ENCODE data around the gene CACNB1. TPM values are rescaled to one million over a fixed set of nuclear protein-coding genes. Genes with fewer than 3 reads are reported as not detected.
A peak's percentile ranks its signal among the peaks of the same experiment; 100 is the strongest.

CACNB1 gene
- total RNA-seq, 2 experiments from 2014 or later, result 14.9 to 15.5 TPM

DNA sequence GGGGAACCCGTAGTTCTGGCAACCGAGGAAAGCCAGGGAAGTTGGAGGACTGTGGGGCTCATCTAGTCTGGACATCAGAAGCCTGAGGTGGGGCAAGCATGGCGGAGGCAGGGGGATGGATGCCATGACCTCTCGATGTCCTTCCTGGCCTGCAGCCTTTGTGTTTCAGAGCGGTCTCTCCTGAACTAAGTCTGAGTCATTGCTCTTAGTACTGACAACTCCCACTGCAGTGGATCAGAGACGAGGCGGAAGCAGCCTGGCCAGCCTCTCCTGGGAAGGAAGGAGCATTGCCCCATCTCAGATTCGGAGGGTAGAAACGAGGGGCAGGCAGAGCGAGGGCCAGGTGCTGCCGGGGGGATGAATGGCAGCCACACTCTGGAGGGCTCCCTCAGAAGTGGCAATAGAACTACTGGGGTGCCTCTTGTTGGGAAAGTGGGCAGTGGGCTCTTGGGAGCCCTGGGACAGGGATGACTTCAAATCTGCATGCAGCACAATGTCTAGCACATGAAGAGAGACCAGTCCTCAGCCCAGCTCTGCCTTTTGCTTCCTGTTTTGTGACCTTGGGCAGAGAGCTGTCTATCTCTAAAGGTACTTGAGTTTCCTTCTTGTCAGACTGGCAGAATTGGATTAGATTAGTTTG lies 31.9 kb upstream of the CACNB1 start:
- intact Hi-C loops (cut with DNase I, micrococcal nuclease), result no loop called here
- Histone ChIP-seq H3K36me3 (ENCODE audit: insufficient read depth, low read length) (no peaks in the 10 kb centered on the region), H3K4me3 (ENCODE audit: low read length) (no peak overlapping the region), H3K27ac (ENCODE audit: low read depth in 1 of 2, low read length in 2 of 2) (no peak overlapping the region), H3K27me3 (ENCODE audit: control insufficient read depth in 1 of 2, insufficient read depth in 2 of 2, low read length in 2 of 2) (peaks cover 40 to 45% of the 10 kb centered on the region in 2 experiments), H3K4me1 (ENCODE audit: insufficient read depth, low read length) (peaks cover 32% of the 10 kb centered on the region), H3K9me3 (ENCODE audit: control insufficient read depth in 1 of 2, insufficient read depth in 1 of 2, low read length in 2 of 2) (peaks cover 0 to 7% of the 10 kb centered on the region in 2 experiments)
- TF ChIP-seq, protein P1, sequence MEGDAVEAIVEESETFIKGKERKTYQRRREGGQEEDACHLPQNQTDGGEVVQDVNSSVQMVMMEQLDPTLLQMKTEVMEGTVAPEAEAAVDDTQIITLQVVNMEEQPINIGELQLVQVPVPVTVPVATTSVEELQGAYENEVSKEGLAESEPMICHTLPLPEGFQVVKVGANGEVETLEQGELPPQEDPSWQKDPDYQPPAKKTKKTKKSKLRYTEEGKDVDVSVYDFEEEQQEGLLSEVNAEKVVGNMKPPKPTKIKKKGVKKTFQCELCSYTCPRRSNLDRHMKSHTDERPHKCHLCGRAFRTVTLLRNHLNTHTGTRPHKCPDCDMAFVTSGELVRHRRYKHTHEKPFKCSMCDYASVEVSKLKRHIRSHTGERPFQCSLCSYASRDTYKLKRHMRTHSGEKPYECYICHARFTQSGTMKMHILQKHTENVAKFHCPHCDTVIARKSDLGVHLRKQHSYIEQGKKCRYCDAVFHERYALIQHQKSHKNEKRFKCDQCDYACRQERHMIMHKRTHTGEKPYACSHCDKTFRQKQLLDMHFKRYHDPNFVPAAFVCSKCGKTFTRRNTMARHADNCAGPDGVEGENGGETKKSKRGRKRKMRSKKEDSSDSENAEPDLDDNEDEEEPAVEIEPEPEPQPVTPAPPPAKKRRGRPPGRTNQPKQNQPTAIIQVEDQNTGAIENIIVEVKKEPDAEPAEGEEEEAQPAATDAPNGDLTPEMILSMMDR (IDR thresholded peaks at IDR 0.05), result no peak
- ATAC-seq (ENCODE audit: poor library complexity) (no peak), DNase-seq (no peak)
- Mint-ChIP-seq H3K27me3 (peaks cover 52% of the 10 kb centered on the region), H3K36me3 (ENCODE audit: low read depth) (no peaks in the 10 kb centered on the region), H3K27ac (no peak overlapping the region), H3K4me3 (no peak overlapping the region), H3K9me3 (no peaks in the 10 kb centered on the region), H3K4me1 (ENCODE audit: low read depth) (peaks cover 16% of the 10 kb centered on the region)
- ChIA-PET POLR2A (no interaction called here), CTCF (interaction anchor here (0.9 kb wide), 1 partner anchor 65 kb away, joined by 3 read pairs; no protein-coding TSS in a partner anchor)

DNA sequence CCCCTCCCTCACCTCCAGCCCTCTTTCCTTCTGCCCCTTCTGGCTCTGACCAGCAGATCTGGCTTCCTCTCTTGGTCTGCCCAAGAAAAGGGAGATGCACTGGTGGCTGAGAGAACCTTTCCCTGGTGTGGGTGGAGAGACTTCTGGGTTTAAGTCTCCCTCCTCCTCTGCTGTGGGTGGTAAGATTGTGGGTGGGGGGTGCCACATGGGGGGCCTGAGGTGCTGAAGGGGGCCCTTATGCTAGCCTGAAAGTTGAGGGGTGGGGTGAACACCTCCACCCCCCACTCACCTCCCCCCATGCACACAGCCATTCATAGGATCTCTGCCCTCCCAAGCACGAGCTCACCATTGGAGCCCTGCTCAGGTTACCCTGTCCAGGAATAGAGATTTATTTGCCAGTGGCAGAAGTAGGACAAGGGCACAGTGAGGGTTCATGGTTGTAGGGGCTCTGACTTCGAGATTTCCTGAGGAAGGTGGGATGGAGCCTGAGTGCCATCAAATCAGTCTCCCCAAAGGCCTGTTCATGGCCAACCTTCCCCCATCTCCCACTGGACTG lies 30.0 kb upstream of the CACNB1 start:
- peaks cover 16% of the 10 kb centered on the region for H3K4me1 Mint-ChIP-seq (ENCODE audit: low read depth)
- Histone ChIP-seq H3K9me3 (ENCODE audit: control insufficient read depth in 1 of 2, insufficient read depth in 1 of 2, low read length in 2 of 2) (peaks cover 0 to 7% of the 10 kb centered on the region in 2 experiments), H3K36me3 (ENCODE audit: insufficient read depth, low read length) (no peaks in the 10 kb centered on the region), H3K27me3 (ENCODE audit: control insufficient read depth in 1 of 2, insufficient read depth in 2 of 2, low read length in 2 of 2) (peaks cover 48 to 57% of the 10 kb centered on the region in 2 experiments), H3K4me3 (ENCODE audit: low read length) (no peak overlapping the region), H3K27ac (ENCODE audit: low read depth in 1 of 2, low read length in 2 of 2) (no peak overlapping the region), H3K4me1 (ENCODE audit: insufficient read depth, low read length) (peaks cover 32% of the 10 kb centered on the region)
- TF ChIP-seq, protein P1 (IDR thresholded peaks at IDR 0.05), result no peak
- H3K27ac Mint-ChIP-seq, result no peak overlapping the region
- H3K4me3 Mint-ChIP-seq, result no peak overlapping the region
- no peaks in the 10 kb centered on the region for H3K36me3 Mint-ChIP-seq (ENCODE audit: low read depth)
- peaks cover 69% of the 10 kb centered on the region for H3K27me3 Mint-ChIP-seq
- intact Hi-C loops (cut with DNase I, micrococcal nuclease), result no loop called here
- no peak for DNase-seq
- ChIA-PET CTCF (interaction anchor here (1.5 kb wide), 1 partner anchor 12 kb away, joined by 4 read pairs; no protein-coding TSS in a partner anchor), POLR2A (no interaction called here)
- no peaks in the 10 kb centered on the region for H3K9me3 Mint-ChIP-seq
- ATAC-seq (ENCODE audit: poor library complexity), result no peak

DNA sequence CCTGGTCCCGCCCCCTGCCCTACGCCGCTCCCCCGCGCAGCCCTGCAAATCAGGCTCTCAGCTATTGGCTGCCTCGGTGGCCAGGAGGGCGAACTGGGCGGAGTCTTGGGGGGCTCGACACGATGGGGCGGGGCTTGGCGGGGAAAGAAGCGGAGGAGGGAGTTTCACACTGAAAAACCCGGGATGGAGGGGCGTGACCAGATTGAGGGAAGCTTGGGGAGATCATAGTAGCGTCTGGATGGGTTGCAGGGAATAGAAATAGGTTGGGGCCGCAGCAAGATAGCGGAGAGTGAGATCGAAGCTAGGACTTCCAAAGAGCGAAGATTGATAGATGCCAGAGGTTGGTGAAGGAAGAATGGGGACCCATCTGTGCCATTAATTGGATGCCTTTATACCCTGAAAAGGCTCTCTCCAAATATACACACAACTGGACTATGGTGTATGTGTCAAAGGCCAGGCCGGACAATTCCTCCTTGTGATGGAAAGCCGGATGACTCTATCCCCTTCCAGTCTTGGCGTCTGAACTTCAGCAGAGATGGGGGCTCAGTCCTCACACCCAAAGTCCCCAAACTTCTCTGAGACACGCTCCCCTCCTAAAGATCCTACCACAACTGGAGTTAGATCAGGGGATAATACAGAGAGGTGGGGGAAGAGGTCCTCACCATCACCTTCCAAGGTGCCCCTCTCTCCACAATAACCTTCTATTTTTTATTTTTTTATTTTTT lies 28.7 kb upstream of the CACNB1 start:
- ChIA-PET CTCF (interaction anchor here (1.7 kb wide), 1 partner anchor 19 kb away, joined by 4 read pairs; no protein-coding TSS in a partner anchor), POLR2A (interaction anchor here (0.8 to 0.9 kb wide), 2 partner anchors 12 to 26 kb away, joined by 3 to 6 read pairs; partner anchors contain the start of gene RPL19)
- H3K4me1 Mint-ChIP-seq (ENCODE audit: low read depth), result peaks cover 5% of the 10 kb centered on the region
- ATAC-seq (ENCODE audit: poor library complexity) (peak; percentile 46), DNase-seq (peak in 9 of 14 experiments; percentile 17 to 58 (median 40))
- H3K9me3 ChIP-seq (ENCODE audit: control insufficient read depth in 1 of 2, insufficient read depth in 1 of 2, low read length in 2 of 2), result peaks cover 0 to 3% of the 10 kb centered on the region in 2 experiments
- peaks cover 21% of the 10 kb centered on the region for H3K4me1 ChIP-seq (ENCODE audit: insufficient read depth, low read length)
- H3K36me3 ChIP-seq (ENCODE audit: insufficient read depth, low read length), result no peaks in the 10 kb centered on the region
- H3K4me3 Mint-ChIP-seq, result peak overlapping the region; percentile 86
- H3K9me3 Mint-ChIP-seq, result no peaks in the 10 kb centered on the region
- H3K27ac ChIP-seq (ENCODE audit: low read depth in 1 of 2, low read length in 2 of 2), result no peak overlapping the region
- peak overlapping the region; percentile 19 for H3K4me3 ChIP-seq (ENCODE audit: low read length)
- no peaks in the 10 kb centered on the region for H3K36me3 Mint-ChIP-seq (ENCODE audit: low read depth)
- H3K27me3 Mint-ChIP-seq, result peaks cover 62% of the 10 kb centered on the region
- TF ChIP-seq, protein P1 (IDR thresholded peaks at IDR 0.05), result no peak
- peaks cover 48 to 54% of the 10 kb centered on the region in 2 experiments for H3K27me3 ChIP-seq (ENCODE audit: control insufficient read depth in 1 of 2, insufficient read depth in 2 of 2, low read length in 2 of 2)
- intact Hi-C loops (cut with DNase I, micrococcal nuclease), result no loop called here
- no peak overlapping the region for H3K27ac Mint-ChIP-seq

Measured in CD4-positive, alpha-beta T cell (primary cell).